Erythroblast (primary cell): ENCODE results near the gene DGKQ.

Source experiments
- GATA1 ChIP-seq: IDR thresholded peaks from 2 replicates; pipeline ENCODE4 v1.6.1; 2011; ENCODE audit warnings: low read depth, mild to moderate bottlenecking, control low read depth, low read length, moderate library complexity
- POLR2A ChIP-seq: IDR thresholded peaks from 2 replicates; pipeline ENCODE4 v1.6.1; 2011; ENCODE audit warnings: mild to moderate bottlenecking, low read length

- no peak for TF ChIP-seq POLR2A
- no peak for TF ChIP-seq GATA1
Observed at GRCh38 chr4:955931-956381, 17.4 kb downstream of the DGKQ start.
